Central memory CD4-positive, alpha-beta T cell (primary cell): Measurements from ENCODE around the gene CUL2.
"Not testable (repeated sequence)": the region's sequence is repeated elsewhere in the genome, so short reads cannot be mapped to it uniquely, and the experiment has no call there.

Experiments used
- DNase-seq: peaks from one replicate; pipeline ENCODE4 v3.0.0; 2022

Gene CUL2

GRCh38 chr10:35017608-35018007 lies 72.5 kb downstream of the CUL2 start:
- no peak for DNase-seq

DNA sequence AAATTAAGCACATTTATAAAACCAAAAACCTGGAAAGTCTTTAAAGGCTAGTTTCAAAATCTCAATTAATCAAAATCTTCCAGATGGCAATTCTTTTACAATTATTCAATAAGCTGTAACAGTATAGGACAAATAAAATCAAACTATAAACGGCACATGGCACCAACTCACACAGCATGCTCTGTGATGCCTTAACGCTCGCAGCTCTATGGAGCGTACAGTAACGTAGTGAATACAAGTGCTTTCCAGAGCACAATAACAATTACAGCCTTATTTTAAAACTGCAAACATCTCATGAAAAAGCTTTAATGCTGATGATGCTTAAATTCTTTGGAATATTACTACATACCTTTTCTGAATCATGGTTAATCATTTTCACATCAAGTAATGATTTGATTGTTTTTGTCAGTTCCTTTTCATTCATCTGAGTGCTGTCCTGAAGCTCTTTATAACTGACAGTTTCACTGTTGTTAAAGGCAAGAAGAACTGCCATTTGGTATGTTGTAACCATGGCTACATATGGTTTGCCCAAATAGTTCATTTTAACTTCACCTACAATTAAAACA lies 74.2 kb downstream of the CUL2 start:
- DNase-seq, result no peak

GRCh38 chr10:35012781-35013180 lies 77.4 kb downstream of the CUL2 start:
- DNase-seq, result no peak

DNA sequence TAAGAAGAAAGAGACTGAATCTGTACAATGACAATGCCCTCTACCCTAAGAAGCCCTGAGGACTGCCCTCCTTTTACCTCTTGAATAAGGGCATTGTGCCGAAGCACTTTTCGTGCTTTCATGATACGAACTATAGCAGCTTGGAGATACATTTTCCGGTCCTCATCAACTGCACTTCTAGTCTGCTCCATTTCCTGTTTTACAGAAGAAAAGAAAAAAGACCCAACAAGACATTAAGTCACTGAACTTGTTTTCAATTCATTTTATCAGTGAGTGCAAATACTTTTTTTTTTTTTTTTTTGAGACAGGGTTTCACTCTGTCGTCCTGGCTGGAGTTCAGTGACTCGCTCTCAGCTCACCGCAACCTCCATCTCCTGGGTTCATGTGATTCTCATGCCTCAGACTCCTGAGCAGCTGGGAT lies 78.4 kb downstream of the CUL2 start:
- peak; percentile 21 for DNase-seq

DNA sequence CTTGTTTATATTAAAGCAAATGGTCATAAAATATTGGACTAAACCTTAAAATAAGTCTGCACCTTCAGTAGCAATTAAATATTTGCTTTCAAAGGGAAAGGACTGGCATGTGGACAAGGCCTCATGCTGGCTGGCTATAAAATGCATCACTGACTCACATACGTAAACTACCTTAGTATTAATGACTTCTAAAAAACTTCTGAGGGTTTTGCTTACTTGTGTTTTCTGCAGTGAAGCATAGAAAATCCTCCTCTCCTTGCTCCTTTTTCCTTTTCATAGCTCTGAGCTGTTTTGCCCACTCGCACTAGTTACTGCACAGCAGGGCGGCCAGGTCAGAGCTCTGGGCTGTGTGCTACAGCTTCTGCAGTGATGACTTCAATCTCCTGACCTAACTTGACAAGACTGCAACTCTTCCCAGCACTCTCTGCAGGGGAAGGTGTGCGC lies 82.3 kb downstream of the CUL2 start:
- no peak for DNase-seq

DNA sequence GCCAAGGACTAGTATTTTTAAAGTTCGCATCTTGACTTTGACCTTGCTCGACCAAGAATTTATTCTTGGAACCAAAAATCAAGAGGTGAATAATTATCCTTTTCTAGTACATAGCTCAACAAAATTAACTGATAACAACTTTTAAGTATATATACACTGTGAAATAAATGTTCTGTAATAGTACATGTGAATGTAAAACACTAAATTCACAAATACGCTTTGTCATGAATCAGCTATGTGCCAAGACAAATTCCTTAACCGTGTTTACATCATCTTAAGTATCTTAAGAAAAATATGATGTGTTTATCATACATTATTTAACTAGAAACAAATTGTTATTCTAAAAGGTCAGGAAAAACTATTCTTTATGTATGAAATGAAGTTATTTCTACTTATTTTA lies 83.3 kb downstream of the CUL2 start:
- DNase-seq, result no peak

GRCh38 chr10:35005868-35006267 lies 84.3 kb downstream of the CUL2 start:
- no peak for DNase-seq

GRCh38 chr10:35004651-35005050 lies 85.5 kb downstream of the CUL2 start:
- DNase-seq, result no peak

GRCh38 chr10:35003906-35004305 lies 86.2 kb downstream of the CUL2 start:
- no peak for DNase-seq

GRCh38 chr10:35000936-35001335 lies 89.2 kb downstream of the CUL2 start:
- no peak for DNase-seq

GRCh38 chr10:34999532-34999931 lies 90.6 kb downstream of the CUL2 start:
- no peak for DNase-seq

DNA sequence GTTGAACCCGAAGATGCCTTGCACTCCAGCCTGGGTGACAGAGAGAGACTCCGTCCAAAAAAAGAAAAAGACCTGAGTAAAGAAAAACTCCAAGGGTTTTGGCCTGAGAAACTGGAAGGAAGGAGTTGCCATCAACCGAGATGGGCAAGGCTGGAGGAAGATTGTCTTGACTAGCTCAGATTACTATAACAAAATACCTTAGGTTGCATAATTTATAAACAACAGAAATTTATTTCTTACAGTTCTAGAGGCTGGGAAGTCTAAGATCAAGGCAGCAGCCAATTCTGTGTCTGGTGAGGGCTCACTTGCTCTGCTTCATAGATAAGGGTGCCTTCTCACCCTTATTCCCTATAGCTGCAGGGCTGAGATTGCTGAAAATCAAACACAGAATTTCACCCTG lies 91.2 kb downstream of the CUL2 start:
- DNase-seq, result no peak

- DNase-seq, result no peak
These were observed 93.3 kb downstream of the CUL2 start for GRCh38 chr10:34996843-34997242.

- no peak for DNase-seq
These were observed 94.2 kb downstream of the CUL2 start for GRCh38 chr10:34995925-34996324.

DNA sequence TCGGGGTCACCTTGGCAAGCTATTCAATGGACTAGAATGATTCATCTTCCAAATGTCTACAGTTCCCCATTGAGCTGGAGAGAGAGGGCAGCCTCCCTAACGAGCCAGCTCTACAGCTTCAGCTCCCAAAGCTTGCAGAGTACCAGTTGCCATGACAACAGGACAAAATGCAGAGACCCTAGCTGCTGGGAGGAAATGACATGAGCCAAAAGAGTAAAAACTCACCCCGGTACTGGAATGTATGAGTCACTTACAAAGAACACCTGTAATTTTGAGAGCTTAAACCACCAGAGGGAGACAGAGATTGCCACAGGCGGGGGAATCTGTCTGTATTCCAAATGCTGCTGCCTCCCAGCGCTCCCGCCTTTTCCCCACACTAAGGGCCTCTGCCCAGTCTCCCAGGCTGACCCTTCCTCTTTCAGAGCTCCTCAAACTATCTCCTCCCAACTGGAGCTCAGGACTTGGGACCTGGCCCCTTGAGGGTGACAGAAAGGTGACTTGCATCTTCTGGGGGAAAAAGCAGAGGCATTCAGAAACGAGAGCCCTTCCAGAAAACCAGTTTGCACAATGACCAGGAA lies 95.5 kb downstream of the CUL2 start:
- peak; percentile 23 for DNase-seq

- no peak for DNase-seq
These were observed 96.4 kb downstream of the CUL2 start for GRCh38 chr10:34993782-34994181.

GRCh38 chr10:34991117-34991516 lies 99.0 kb downstream of the CUL2 start:
- DNase-seq, result not testable (repeated sequence)

DNA sequence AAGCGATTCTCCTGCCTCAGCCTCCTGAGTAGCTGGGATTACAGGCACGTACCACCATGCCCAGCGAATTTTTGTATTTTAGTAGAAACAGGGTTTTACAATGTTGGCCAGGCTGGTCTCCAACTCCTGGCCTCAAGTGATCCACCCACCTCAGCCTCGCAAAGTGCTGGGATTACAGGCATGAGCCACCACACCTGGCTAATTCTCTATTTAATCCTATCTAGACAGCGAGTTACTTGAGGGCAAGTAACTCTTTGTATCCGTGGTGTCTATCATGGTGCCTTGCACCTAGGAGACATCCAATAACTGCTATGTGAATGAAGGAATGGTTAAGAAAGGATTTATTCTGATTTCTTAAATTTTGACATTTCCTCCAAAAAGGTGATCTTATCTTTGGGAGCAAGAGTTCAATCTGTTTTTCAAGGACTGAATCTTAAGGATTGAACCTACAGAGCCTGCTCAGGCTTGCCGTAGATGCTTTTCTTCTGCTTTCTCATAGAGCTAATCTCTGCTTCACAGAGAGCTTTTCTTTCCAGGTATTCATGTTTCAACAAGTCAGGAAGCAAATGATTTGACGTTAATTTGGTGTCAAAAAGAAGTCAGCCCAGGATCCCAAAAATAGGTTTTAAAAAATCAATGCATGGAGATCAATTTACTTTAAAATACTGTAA lies 101.6 kb downstream of the CUL2 start:
- DNase-seq, result no peak

DNA sequence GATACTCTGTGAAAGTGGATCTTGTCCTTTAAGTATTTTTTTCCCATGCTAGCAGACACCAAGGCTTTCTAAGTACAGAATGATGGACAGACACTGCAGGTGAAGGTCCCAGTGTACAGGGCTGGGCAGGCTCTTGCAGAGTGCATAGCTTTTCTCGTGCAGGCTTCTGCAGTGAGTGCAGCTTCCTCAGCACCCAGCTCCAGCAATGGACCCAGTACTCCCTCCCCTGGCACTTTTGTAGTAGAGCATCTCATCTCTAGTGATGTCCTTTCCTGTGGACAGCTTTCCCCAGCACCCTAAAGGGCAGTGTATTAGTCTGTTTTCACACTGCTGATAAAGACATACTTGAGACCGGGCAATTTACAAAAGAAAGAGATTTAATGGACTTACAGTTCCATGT lies 104.3 kb downstream of the CUL2 start:
- DNase-seq, result no peak

- DNase-seq, result no peak
These were observed 105.0 kb downstream of the CUL2 start for GRCh38 chr10:34985146-34985545.

DNA sequence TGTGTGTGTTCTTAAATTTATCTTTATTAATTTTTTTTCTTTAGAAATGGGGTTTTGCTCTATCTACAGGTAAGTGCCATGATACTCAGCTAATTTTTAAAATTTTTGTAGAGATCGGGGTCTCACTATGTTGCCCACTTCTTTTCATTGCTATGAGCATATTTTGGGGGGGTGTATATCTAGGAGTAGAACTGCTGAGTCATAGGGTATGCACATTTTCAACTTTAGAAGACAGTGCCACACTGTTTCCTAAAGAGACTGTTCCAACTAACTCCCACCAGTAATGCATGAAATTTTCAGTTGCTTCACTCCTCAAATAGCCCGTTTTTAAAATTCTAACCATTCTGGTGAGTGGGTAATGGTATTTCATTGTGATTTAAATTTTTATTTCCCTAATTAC lies 108.3 kb downstream of the CUL2 start:
- no peak for DNase-seq

DNA sequence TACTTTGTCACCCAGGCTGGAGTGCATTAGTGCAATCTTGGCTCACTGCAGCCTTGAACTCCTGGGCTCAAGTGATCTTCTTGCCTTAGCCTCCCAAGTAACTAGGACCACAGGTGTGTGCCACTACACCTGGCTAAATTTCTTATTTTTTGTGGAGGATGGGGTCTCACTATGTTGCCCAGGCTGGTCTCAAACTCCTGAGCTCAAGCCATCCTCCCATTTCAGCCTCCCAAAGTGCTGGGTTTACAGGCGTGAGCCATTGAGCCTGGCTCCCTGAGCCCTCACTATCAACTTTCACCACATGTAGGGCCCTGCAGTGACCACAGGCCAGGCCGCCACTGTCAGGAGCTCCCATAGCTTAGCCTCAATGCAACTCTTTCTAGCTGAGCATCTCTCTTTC lies 110.2 kb downstream of the CUL2 start:
- DNase-seq, result no peak

DNA sequence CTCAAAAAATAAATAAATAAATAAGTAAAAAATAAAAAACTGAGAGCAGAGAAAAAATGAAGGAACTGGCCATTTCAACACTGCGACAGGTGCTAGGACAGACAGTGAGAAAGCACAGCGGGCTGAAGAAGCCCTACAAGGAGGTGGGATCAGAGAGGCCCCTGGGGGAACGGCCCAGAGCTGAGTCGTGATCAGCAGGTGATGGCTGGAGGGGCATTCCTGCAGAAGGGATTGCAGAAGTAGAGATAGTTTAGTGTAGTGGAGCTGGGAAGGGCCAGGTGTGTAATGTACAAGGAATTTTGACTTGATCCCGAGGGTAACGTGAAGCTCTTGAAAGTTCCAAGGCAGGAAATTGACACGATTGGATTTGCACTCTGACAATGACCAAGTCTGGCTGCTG lies 112.1 kb downstream of the CUL2 start:
- DNase-seq, result no peak

GRCh38 chr10:34976380-34976910 lies 113.7 kb downstream of the CUL2 start:
- not testable (repeated sequence) for DNase-seq
